Heart right ventricle (tissue), 16 donors: ENCODE measurements around the gene OR6C2. TPM values are rescaled to one million over a fixed set of nuclear protein-coding genes. Genes with fewer than 3 reads are reported as not detected.
"Not testable (repeated sequence)": the region's sequence is repeated elsewhere in the genome, so short reads cannot be mapped to it uniquely, and the experiment has no call there.

ENCODE experiments used
- ATAC-seq, 8 donors: fragments of 200-7000 bp; cut with Tn5 transposase; one replicate each; pipeline ENCODE4 v1.9.1; 2020; ENCODE audit warnings: mild to moderate bottlenecking in 8 of 8, moderate library complexity in 8 of 8, moderate number of reproducible peaks in 1 of 8
- DNase-seq, 2 donors: peaks; one replicate each; pipeline ENCODE4 v3.0.0-alpha.2; 2020
- H3K27ac ChIP-seq, 10 donors: fragments of 200-600 bp; sonication (generic) in 2 of 10; one replicate each; pipeline versions ENCODE4 v1.5.0 to v1.8.0; 2020 to 2022; ENCODE audit warnings: mild to moderate bottlenecking in 3 of 10
- H3K27me3 ChIP-seq, 7 donors: fragments of 200-600 bp; one replicate each; pipeline ENCODE4 v1.8.0; 2021 to 2022; ENCODE audit warnings: mild to moderate bottlenecking in 2 of 7
- H3K36me3 ChIP-seq, 9 donors: fragments of 200-600 bp; sonication (generic) in 1 of 9; one replicate each; pipeline versions ENCODE4 v1.5.0 to v1.8.0; 2020 to 2022; ENCODE audit warnings: mild to moderate bottlenecking in 2 of 9
- H3K4me1 ChIP-seq, 9 donors: fragments of 200-600 bp; sonication (generic) in 1 of 9; one replicate each; pipeline versions ENCODE4 v1.5.0 to v1.8.0; 2020 to 2022; ENCODE audit warnings: mild to moderate bottlenecking in 4 of 9
- H3K4me3 ChIP-seq, 10 donors: fragments of 200-600 bp; sonication (generic) in 2 of 10; one replicate each; pipeline versions ENCODE4 v1.5.0 to v1.8.0; 2020 to 2022; ENCODE audit warnings: mild to moderate bottlenecking in 7 of 10, moderate library complexity in 2 of 10
- H3K9me3 ChIP-seq, 11 donors: fragments of 200-600 bp in 10 of 11; sonication (generic) in 2 of 11; one replicate each; pipeline versions ENCODE4 v1.5.0 to v1.8.0; 2013 to 2022; ENCODE audit warnings: mild to moderate bottlenecking in 2 of 11, control low read depth in 1 of 11, moderate library complexity in 1 of 11
- WGBS, 2 donors: extraction: QIAGEN DNeasy Blood & Tissue Kit; methylation state at CpG; one replicate each; pipeline ENCODE4 v1.1.7; 2013; ENCODE audit warnings: inconsistent platforms in 1 of 2; 5-methylcytosine and 5-hydroxymethylcytosine counted together
- intact Hi-C, 10 donors: fragments of 100-400 bp; cut with DNase I; formaldehyde crosslinking; loops; one replicate each; pipeline versions ENCODE4 v1.11.1 to v1.14.2; 2022
- polyA plus RNA-seq, 2 donors: library from polyadenylated mRNA; stranded (reverse); fragments of 200-250 nt; gene quantifications; one replicate each; pipeline ENCODE4 v1.2.3, GENCODE V29; 2013
- total RNA-seq, 10 donors: library from RNA; stranded (reverse); fragmentation: NEBNext Ultra II Directional in 3 of 10; extraction: Animal tissue kit (Norgen Biotek cat#: 25700) in 3 of 10; gene quantifications; one replicate each; pipeline versions ENCODE4 v1.2.1 to v1.2.4, GENCODE V29; 2021 to 2023
- TF ChIP-seq, protein P1 (sequence below), 9 donors: fragments of 200-600 bp; sonication (generic) in 2 of 9; IDR thresholded peaks; one replicate each; pipeline versions ENCODE4 v1.5.0 to v1.8.0; 2021 to 2022; ENCODE audit warnings: antibody characterized with exemption in 9 of 9, mild to moderate bottlenecking in 5 of 9, moderate library complexity in 1 of 9
- donor health status: Arrhythmogenic right ventricular cardiomyopathy.
- donor health status: ischemic (EF 13 %, LVEDD 7.1; RV severe dilation, severe dysfunction).
- donor health status: healthy with polysubstance abuse.
- donor health status: DM: no; HTN: yes; CAD: no.
- donor health status: DM: no; HTN: no; CAD: no.
- donor health status: ischemic (EF 25% LVEDD 6.9; RV normal size, moderate dysfunction).
- donor health status: ischemic (EF 25% LVEDD 5.7; RV mildly dilated, moderate dysfunction).
- donor health status: healthy.
- donor health status: DM: yes; HTN: yes; CAD: no.
- donor health status: Ischemic cardiomyopathy.
- donor health status: ischemic (EF 35%, LVEDD 5.7; RV mildly dilated, moderate dysfunction).
- donor health status: nonischemic (EF 11% LVEDD 7.7; RV severe dilation, severe dysfunction).
- donor health status: DM: yes; HTN: yes; CAD: no.
- donor health status: PGD.
- donor health status: ischemic (EF 29% LVEDD 5.4; RV normal size, mild dysfunction).
- donor health status: nonischemic (EF 23%, LVEDD 6.1; RV moderate dilation, normal function).

Gene OR6C2
- total and polyA plus RNA-seq, 12 donors: not detected

- H3K4me1 ChIP-seq, DNase-seq, intact Hi-C loops, H3K27ac ChIP-seq, H3K4me3 ChIP-seq, H3K9me3 ChIP-seq, H3K27me3 ChIP-seq, H3K36me3 ChIP-seq: not testable (repeated sequence)
- WGBS, 2 donors: 36 to 45% methylated on average over 10 to 11 of the region's 11 CpGs
- ATAC-seq: peak in 3 of 8 donors; percentile 13 to 44 (median 36)
These were observed 29.5 kb upstream of the OR6C2 start for GRCh38 chr12:55414396-55414823.

DNA sequence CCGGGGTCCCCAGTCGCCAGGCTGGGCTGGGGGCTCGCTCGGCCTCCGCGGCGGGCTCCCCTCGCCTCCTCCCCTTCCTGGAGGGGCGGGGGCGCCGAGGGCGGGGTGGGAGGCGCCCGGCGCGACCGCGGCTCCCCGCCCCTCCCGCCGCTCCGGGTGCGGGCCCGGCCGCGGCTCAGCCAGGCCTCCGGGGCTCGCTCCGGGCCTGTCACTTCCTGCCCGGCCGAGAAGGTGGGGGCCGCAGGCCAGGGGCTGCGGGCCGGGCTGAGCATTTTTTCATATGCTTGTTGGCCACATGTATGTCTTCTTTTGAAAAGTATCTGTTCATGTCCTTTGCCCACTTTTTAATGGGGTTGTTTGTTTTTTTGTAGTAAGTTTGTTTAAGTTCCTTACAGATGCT is 29.0 kb upstream of the OR6C2 start:
- 2 to 9% methylated on average over 6 to 7 of the region's 34 CpGs for WGBS, 2 donors
- H3K36me3 ChIP-seq, H3K9me3 ChIP-seq, H3K4me3 ChIP-seq, intact Hi-C loops, H3K27me3 ChIP-seq, H3K27ac ChIP-seq, H3K4me1 ChIP-seq, DNase-seq: not testable (repeated sequence)
- peak in 6 of 8 donors; percentile 44 to 84 (median 64) for ATAC-seq

- H3K27me3 ChIP-seq: peaks cover 0 to 8% (median 0%) of the 10 kb centered on the region in 7 donors
- no peak overlapping the region for H3K4me3 ChIP-seq
- H3K9me3 ChIP-seq: peaks cover 0 to 6% (median 0%) of the 10 kb centered on the region in 11 donors
- no peak overlapping the region for H3K27ac ChIP-seq
- WGBS, 2 donors: 40 to 89% methylated on average over 1 of the region's 1 CpG
- no peaks in the 10 kb centered on the region for H3K36me3 ChIP-seq
- TF ChIP-seq, protein P1, sequence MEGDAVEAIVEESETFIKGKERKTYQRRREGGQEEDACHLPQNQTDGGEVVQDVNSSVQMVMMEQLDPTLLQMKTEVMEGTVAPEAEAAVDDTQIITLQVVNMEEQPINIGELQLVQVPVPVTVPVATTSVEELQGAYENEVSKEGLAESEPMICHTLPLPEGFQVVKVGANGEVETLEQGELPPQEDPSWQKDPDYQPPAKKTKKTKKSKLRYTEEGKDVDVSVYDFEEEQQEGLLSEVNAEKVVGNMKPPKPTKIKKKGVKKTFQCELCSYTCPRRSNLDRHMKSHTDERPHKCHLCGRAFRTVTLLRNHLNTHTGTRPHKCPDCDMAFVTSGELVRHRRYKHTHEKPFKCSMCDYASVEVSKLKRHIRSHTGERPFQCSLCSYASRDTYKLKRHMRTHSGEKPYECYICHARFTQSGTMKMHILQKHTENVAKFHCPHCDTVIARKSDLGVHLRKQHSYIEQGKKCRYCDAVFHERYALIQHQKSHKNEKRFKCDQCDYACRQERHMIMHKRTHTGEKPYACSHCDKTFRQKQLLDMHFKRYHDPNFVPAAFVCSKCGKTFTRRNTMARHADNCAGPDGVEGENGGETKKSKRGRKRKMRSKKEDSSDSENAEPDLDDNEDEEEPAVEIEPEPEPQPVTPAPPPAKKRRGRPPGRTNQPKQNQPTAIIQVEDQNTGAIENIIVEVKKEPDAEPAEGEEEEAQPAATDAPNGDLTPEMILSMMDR (IDR thresholded peaks at IDR 0.05): no peak
- H3K4me1 ChIP-seq: no peaks in the 10 kb centered on the region
- intact Hi-C loops: no loop called here
- DNase-seq: no peak
- ATAC-seq: no peak
These were observed 26.9 kb upstream of the OR6C2 start for GRCh38 chr12:55416961-55417360.

GRCh38 chr12:55420307-55420962 is 23.4 kb upstream of the OR6C2 start:
- intact Hi-C loops: no loop called here
- Histone ChIP-seq H3K27ac (no peak overlapping the region), H3K4me3 (no peak overlapping the region), H3K4me1 (no peaks in the 10 kb centered on the region), H3K27me3 (peaks cover 0 to 8% (median 0%) of the 10 kb centered on the region in 7 donors), H3K9me3 (peaks cover 0 to 6% (median 0%) of the 10 kb centered on the region in 11 donors), H3K36me3 (no peaks in the 10 kb centered on the region)
- TF ChIP-seq, protein P1 (IDR thresholded peaks at IDR 0.05): no peak
- DNase-seq (no peak), ATAC-seq (no peak)
- WGBS, 2 donors: 80 to 83% methylated on average over 2 of the region's 2 CpGs

DNA sequence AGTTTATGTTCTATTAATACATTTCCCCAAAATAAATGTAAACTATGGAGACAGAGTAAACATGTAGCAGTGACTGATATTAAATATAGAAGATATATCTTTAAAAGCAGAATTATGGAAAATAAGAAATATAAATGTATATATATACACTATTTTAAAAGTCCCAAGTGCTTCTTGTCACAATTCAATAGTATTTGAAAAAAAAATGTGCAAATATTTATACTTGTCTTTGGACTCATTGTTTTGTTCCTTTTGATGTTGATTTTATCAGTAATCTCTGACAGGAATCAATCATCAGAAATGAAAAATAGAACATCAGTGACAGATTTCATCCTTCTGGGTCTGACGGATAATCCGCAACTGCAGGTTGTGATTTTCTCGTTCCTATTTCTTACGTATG is 17.9 kb upstream of the OR6C2 start, which contains the start of gene OR6C76:
OR6C76 (plus strand) TSS at position 301 of the 400 bp plus-strand sequence; CDS start at position 301, 0 bp downstream.
- Histone ChIP-seq H3K4me1 (no peaks in the 10 kb centered on the region), H3K36me3 (no peaks in the 10 kb centered on the region), H3K4me3 (no peak within 1 kb of the TSS), H3K27ac (no peak within 1 kb of the TSS), H3K27me3 (no peaks in the 10 kb centered on the region), H3K9me3 (no peaks in the 10 kb centered on the region)
- ATAC-seq: no peak
- TF ChIP-seq, protein P1 (IDR thresholded peaks at IDR 0.05): no peak
- intact Hi-C loops: no loop called here
- DNase-seq: no peak
- WGBS, 2 donors: 83 to 85% methylated on average over 4 of the region's 4 CpGs
